Panc1 (cell line): ENCODE data around the gene BCR.

Experiments
- CTCF ChIP-seq: fragments of 450-650 bp; IDR thresholded peaks from 2 replicates; pipeline ENCODE4 v1.5.1; 2017; ENCODE audit warnings: mild to moderate bottlenecking
- POLR2AphosphoS5 ChIP-seq: IDR thresholded peaks from 2 replicates; pipeline ENCODE4 v1.6.1; 2012; ENCODE audit warnings: mild to moderate bottlenecking, low read depth, low read length, moderate library complexity

- TF ChIP-seq CTCF (no peak), POLR2AphosphoS5 (no peak)
Observed at GRCh38 chr22:23292453-23293350, 112.4 kb downstream of the BCR start.
